HL-60 (cell line): ENCODE results near the gene PIK3R1.

ENCODE experiments used
- CTCF ChIP-seq: IDR thresholded peaks from one replicate; pipeline ENCODE4 v1.5.1; 2011; ENCODE audit warnings: low read length, control low read depth, inconsistent platforms; ENCODE audit not compliant: insufficient read depth
- GABPA ChIP-seq: IDR thresholded peaks from 2 replicates; pipeline ENCODE4 v1.6.1; 2012; ENCODE audit warnings: low read depth

DNA sequence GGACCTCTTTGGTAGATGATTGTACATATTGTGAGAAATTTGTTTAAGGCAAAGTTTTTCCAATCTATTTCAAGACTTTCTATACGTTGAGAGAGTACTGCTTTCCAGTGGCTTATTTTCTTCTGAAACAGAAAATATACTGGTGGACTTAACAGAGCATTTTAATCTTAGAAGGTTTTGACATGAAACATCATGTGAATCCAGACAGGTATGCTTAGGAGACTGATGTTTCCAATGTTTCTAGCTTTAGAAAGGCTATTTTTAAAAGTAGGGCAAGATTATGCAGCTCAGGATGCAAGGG, 71.0 kb downstream of the PIK3R1 start:
- TF ChIP-seq CTCF (no peak), GABPA (no peak)
